ENCODE data around the gene CCDC150.

- TF ChIP-seq, protein P1, sequence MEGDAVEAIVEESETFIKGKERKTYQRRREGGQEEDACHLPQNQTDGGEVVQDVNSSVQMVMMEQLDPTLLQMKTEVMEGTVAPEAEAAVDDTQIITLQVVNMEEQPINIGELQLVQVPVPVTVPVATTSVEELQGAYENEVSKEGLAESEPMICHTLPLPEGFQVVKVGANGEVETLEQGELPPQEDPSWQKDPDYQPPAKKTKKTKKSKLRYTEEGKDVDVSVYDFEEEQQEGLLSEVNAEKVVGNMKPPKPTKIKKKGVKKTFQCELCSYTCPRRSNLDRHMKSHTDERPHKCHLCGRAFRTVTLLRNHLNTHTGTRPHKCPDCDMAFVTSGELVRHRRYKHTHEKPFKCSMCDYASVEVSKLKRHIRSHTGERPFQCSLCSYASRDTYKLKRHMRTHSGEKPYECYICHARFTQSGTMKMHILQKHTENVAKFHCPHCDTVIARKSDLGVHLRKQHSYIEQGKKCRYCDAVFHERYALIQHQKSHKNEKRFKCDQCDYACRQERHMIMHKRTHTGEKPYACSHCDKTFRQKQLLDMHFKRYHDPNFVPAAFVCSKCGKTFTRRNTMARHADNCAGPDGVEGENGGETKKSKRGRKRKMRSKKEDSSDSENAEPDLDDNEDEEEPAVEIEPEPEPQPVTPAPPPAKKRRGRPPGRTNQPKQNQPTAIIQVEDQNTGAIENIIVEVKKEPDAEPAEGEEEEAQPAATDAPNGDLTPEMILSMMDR (IDR thresholded peaks at IDR 0.05; ENCODE audit: insufficient read depth, low read length, poor library complexity, severe bottlenecking) = no peak
- TF ChIP-seq EZH2phosphoT487 (conservative IDR thresholded peaks at IDR 0.05; ENCODE audit: low read length) = no peak
These were observed 20.7 kb downstream of the CCDC150 start for GRCh38 chr2:196660244-196660643.
